T-helper 2 cell treated with Interferon-gamma antibody and Interleukin-4, amounts not matched to agents 5 μg/mL and 100 μg/mL, for 36 hours (primary cell): Measurements from ENCODE around the gene LRRK1.

Experiments
- DNase-seq: peaks from one replicate; pipeline ENCODE4 v3.0.0; 2021; ENCODE audit warnings: low spot score
- H3K27ac Mint-ChIP-seq: one replicate; pipeline ENCODE4 v1.8.0; 2021; ENCODE audit warnings: mild to moderate bottlenecking, mixed read lengths
- H3K27me3 Mint-ChIP-seq: one replicate; pipeline ENCODE4 v1.8.0; 2021; ENCODE audit warnings: low read depth, mixed read lengths
- H3K36me3 Mint-ChIP-seq: one replicate; pipeline ENCODE4 v1.8.0; 2021; ENCODE audit warnings: low read depth, mixed read lengths
- H3K4me1 Mint-ChIP-seq: one replicate; pipeline ENCODE4 v1.8.0; 2021; ENCODE audit warnings: low read depth, mixed read lengths
- H3K4me3 Mint-ChIP-seq: one replicate; pipeline ENCODE4 v1.8.0; 2022; ENCODE audit warnings: mild to moderate bottlenecking, moderate library complexity, mixed read lengths
- H3K9me3 Mint-ChIP-seq: one replicate; pipeline ENCODE4 v1.8.0; 2021; ENCODE audit warnings: mixed read lengths

Gene LRRK1

GRCh38 chr15:101024706-101025500 lies 105.7 kb downstream of the LRRK1 start:
- no peaks in the 10 kb centered on the region for H3K4me1 Mint-ChIP-seq
- no peaks in the 10 kb centered on the region for H3K9me3 Mint-ChIP-seq
- H3K27ac Mint-ChIP-seq, result no peak overlapping the region
- H3K27me3 Mint-ChIP-seq, result no peaks in the 10 kb centered on the region
- no peaks in the 10 kb centered on the region for H3K36me3 Mint-ChIP-seq
- H3K4me3 Mint-ChIP-seq, result no peak overlapping the region
- DNase-seq, result no peak

GRCh38 chr15:101025501-101025885 lies 106.3 kb downstream of the LRRK1 start:
- no peak overlapping the region for H3K27ac Mint-ChIP-seq
- H3K4me1 Mint-ChIP-seq, result no peaks in the 10 kb centered on the region

GRCh38 chr15:101025896-101026631 lies 106.9 kb downstream of the LRRK1 start:
- Mint-ChIP-seq H3K4me1 (no peaks in the 10 kb centered on the region), H3K36me3 (no peaks in the 10 kb centered on the region), H3K9me3 (no peaks in the 10 kb centered on the region), H3K4me3 (no peak overlapping the region), H3K27me3 (no peaks in the 10 kb centered on the region), H3K27ac (no peak overlapping the region)
- no peak for DNase-seq

More at GRCh38 chr15:101025501-101025885, 106.3 kb downstream of the LRRK1 start:
- no peaks in the 10 kb centered on the region for H3K27me3 Mint-ChIP-seq
- no peak for DNase-seq
- no peaks in the 10 kb centered on the region for H3K36me3 Mint-ChIP-seq
- H3K9me3 Mint-ChIP-seq, result no peaks in the 10 kb centered on the region
- no peak overlapping the region for H3K4me3 Mint-ChIP-seq

GRCh38 chr15:101026656-101027272 lies 107.6 kb downstream of the LRRK1 start:
- H3K27ac Mint-ChIP-seq, result no peak overlapping the region
- no peaks in the 10 kb centered on the region for H3K9me3 Mint-ChIP-seq
- H3K27me3 Mint-ChIP-seq, result no peaks in the 10 kb centered on the region
- H3K4me1 Mint-ChIP-seq, result no peaks in the 10 kb centered on the region
- DNase-seq, result no peak
- H3K36me3 Mint-ChIP-seq, result no peaks in the 10 kb centered on the region
- H3K4me3 Mint-ChIP-seq, result no peak overlapping the region

GRCh38 chr15:101027273-101027901 lies 108.2 kb downstream of the LRRK1 start:
- DNase-seq, result no peak
- Mint-ChIP-seq H3K27me3 (no peaks in the 10 kb centered on the region), H3K4me1 (no peaks in the 10 kb centered on the region), H3K4me3 (no peak overlapping the region), H3K9me3 (no peaks in the 10 kb centered on the region), H3K36me3 (no peaks in the 10 kb centered on the region), H3K27ac (no peak overlapping the region)

- Mint-ChIP-seq H3K27me3 (peaks cover 3% of the 10 kb centered on the region), H3K27ac (no peak overlapping the region), H3K4me3 (no peak overlapping the region), H3K4me1 (no peaks in the 10 kb centered on the region), H3K9me3 (no peaks in the 10 kb centered on the region), H3K36me3 (no peaks in the 10 kb centered on the region)
- DNase-seq, result no peak
These were observed 108.8 kb downstream of the LRRK1 start for GRCh38 chr15:101027920-101028319.

GRCh38 chr15:101028321-101028720 lies 109.2 kb downstream of the LRRK1 start:
- H3K4me3 Mint-ChIP-seq, result no peak overlapping the region
- no peaks in the 10 kb centered on the region for H3K36me3 Mint-ChIP-seq
- H3K9me3 Mint-ChIP-seq, result no peaks in the 10 kb centered on the region
- no peak overlapping the region for H3K27ac Mint-ChIP-seq
- DNase-seq, result no peak
- H3K4me1 Mint-ChIP-seq, result no peaks in the 10 kb centered on the region
- peaks cover 5% of the 10 kb centered on the region for H3K27me3 Mint-ChIP-seq

GRCh38 chr15:101028772-101029438 lies 109.7 kb downstream of the LRRK1 start:
- H3K36me3 Mint-ChIP-seq, result no peaks in the 10 kb centered on the region
- DNase-seq, result no peak
- no peak overlapping the region for H3K4me3 Mint-ChIP-seq
- no peaks in the 10 kb centered on the region for H3K4me1 Mint-ChIP-seq
- no peak overlapping the region for H3K27ac Mint-ChIP-seq
- H3K9me3 Mint-ChIP-seq, result no peaks in the 10 kb centered on the region
- peaks cover 7% of the 10 kb centered on the region for H3K27me3 Mint-ChIP-seq

GRCh38 chr15:101029971-101030661 lies 111.0 kb downstream of the LRRK1 start:
- no peaks in the 10 kb centered on the region for H3K36me3 Mint-ChIP-seq
- no peak for DNase-seq
- no peaks in the 10 kb centered on the region for H3K4me1 Mint-ChIP-seq
- peaks cover 18% of the 10 kb centered on the region for H3K27me3 Mint-ChIP-seq
- H3K4me3 Mint-ChIP-seq, result no peak overlapping the region
- peaks cover 7% of the 10 kb centered on the region for H3K9me3 Mint-ChIP-seq
- H3K27ac Mint-ChIP-seq, result no peak overlapping the region

- Mint-ChIP-seq H3K4me3 (no peak overlapping the region), H3K9me3 (peaks cover 14% of the 10 kb centered on the region), H3K4me1 (peaks cover 4% of the 10 kb centered on the region), H3K27ac (no peak overlapping the region), H3K27me3 (peaks cover 23% of the 10 kb centered on the region), H3K36me3 (no peaks in the 10 kb centered on the region)
- DNase-seq, result no peak
These were observed 112.1 kb downstream of the LRRK1 start for GRCh38 chr15:101031213-101031612.

GRCh38 chr15:101033801-101034200 lies 114.6 kb downstream of the LRRK1 start:
- Mint-ChIP-seq H3K9me3 (peaks cover 20% of the 10 kb centered on the region), H3K36me3 (no peaks in the 10 kb centered on the region), H3K27me3 (peaks cover 27% of the 10 kb centered on the region), H3K27ac (no peak overlapping the region), H3K4me3 (no peak overlapping the region), H3K4me1 (peaks cover 4% of the 10 kb centered on the region)
- no peak for DNase-seq

- no peak overlapping the region for H3K4me3 Mint-ChIP-seq
- DNase-seq, result no peak
- peaks cover 36% of the 10 kb centered on the region for H3K27me3 Mint-ChIP-seq
These were observed 116.5 kb downstream of the LRRK1 start for GRCh38 chr15:101035611-101036010.

GRCh38 chr15:101036189-101036588 lies 117.0 kb downstream of the LRRK1 start:
- Mint-ChIP-seq H3K27ac (no peak overlapping the region), H3K36me3 (no peaks in the 10 kb centered on the region), H3K9me3 (peaks cover 20% of the 10 kb centered on the region), H3K4me3 (no peak overlapping the region), H3K27me3 (peaks cover 40% of the 10 kb centered on the region), H3K4me1 (peaks cover 4% of the 10 kb centered on the region)
- DNase-seq, result no peak

More at GRCh38 chr15:101035611-101036010, 116.5 kb downstream of the LRRK1 start:
- H3K27ac Mint-ChIP-seq, result no peak overlapping the region
- H3K9me3 Mint-ChIP-seq, result peaks cover 20% of the 10 kb centered on the region
- H3K4me1 Mint-ChIP-seq, result peaks cover 4% of the 10 kb centered on the region
- no peaks in the 10 kb centered on the region for H3K36me3 Mint-ChIP-seq
